HepG2 (cell line): ENCODE results near the gene WDR54. TPM values are rescaled to one million over a fixed set of nuclear protein-coding genes. Genes with fewer than 3 reads are reported as not detected.

Source experiments
- GMEB2 ChIP-seq: IDR thresholded peaks from 2 replicates; pipeline ENCODE4 v1.6.1; 2016; ENCODE audit warnings: missing biosample characterization, missing genetic modification reagents, low read depth
- HCFC1 ChIP-seq: fragments of 150-350 bp; IDR thresholded peaks from 2 replicates; pipeline ENCODE4 v1.6.1; 2014; ENCODE audit warnings: low read depth, low read length
- IKZF1 ChIP-seq: fragments of 450-650 bp; IDR thresholded peaks from 2 replicates; pipeline ENCODE4 v1.7.1; 2016
- MED8 ChIP-seq: sonication (generic); formaldehyde crosslinking; IDR thresholded peaks from 2 replicates; pipeline ENCODE4 v1.8.1; 2023; ENCODE audit warnings: mild to moderate bottlenecking, missing genetic modification reagents; ENCODE audit not compliant: insufficient replicate concordance
- POLR2AphosphoS5 ChIP-seq: IDR thresholded peaks from 2 replicates; pipeline ENCODE4 v1.6.1; 2012; ENCODE audit warnings: low read depth, low read length
- TBP ChIP-seq: sonication (generic); formaldehyde crosslinking; IDR thresholded peaks from 2 replicates; pipeline ENCODE4 v1.5.0; 2020; ENCODE audit warnings: missing genetic modification reagents
- TFDP2 ChIP-seq: sonication (generic); formaldehyde crosslinking; IDR thresholded peaks from 2 replicates; pipeline ENCODE4 v1.4.0; 2020; ENCODE audit warnings: missing genetic modification reagents
- ZFP91 ChIP-seq: sonication (generic); formaldehyde crosslinking; IDR thresholded peaks from 2 replicates; pipeline ENCODE4 v1.9.0; 2022; ENCODE audit warnings: missing genetic modification reagents, mild to moderate bottlenecking, borderline replicate concordance
- ZNF24 ChIP-seq: fragments of 450-650 bp; IDR thresholded peaks from 2 replicates; pipeline ENCODE4 v1.6.1; 2017; ENCODE audit warnings: antibody characterized with exemption, mild to moderate bottlenecking
- ZNF646 ChIP-seq: sonication (generic); formaldehyde crosslinking; IDR thresholded peaks from 2 replicates; pipeline ENCODE4 v1.9.0; 2021; ENCODE audit warnings: mild to moderate bottlenecking, missing genetic modification reagents
- ZNF891 ChIP-seq: sonication (generic); formaldehyde crosslinking; IDR thresholded peaks from 2 replicates; pipeline ENCODE4 v1.5.0; 2020; ENCODE audit warnings: mild to moderate bottlenecking, missing genetic modification reagents
- ZSCAN12 ChIP-seq: sonication (generic); formaldehyde crosslinking; IDR thresholded peaks from 2 replicates; pipeline ENCODE4 v1.9.0; 2021; ENCODE audit warnings: mild to moderate bottlenecking, missing genetic modification reagents
- polyA plus RNA-seq, 8 experiments: library from polyadenylated mRNA; depleted of rRNA in 3 of 8; stranded (reverse) in 7 of 8; unstranded in 1 of 8; fragments of >200 nt; fragmentation: Illumina TruSeq in 4 of 8; extraction: Trizol in 4 of 8; gene quantifications; 2 replicates each; pipeline versions ENCODE4 v1.2.1 to v1.2.3, GENCODE V29; 2011 to 2016; ENCODE audit warnings: low read depth in 4 of 8, missing spikeins in 1 of 8, mixed read lengths in 1 of 8; ENCODE audit not compliant: insufficient read depth in 1 of 8
- total RNA-seq, 5 experiments: library from RNA; depleted of rRNA; stranded (reverse); fragments of >200 nt; fragmentation: Illumina TruSeq; extraction: Trizol; gene quantifications; 2 replicates each; pipeline ENCODE4 v1.2.3, GENCODE V29; 2016; ENCODE audit warnings: low read depth in 1 of 5
- TF ChIP-seq, protein P1 (sequence below): fragments of 450-650 bp; IDR thresholded peaks from 2 replicates; pipeline ENCODE4 v1.6.1; 2017; ENCODE audit warnings: mild to moderate bottlenecking

WDR54 gene
- total and polyA plus RNA-seq, 2 of the 13 experiments (the other 11 are each of a cell fraction or from before 2014, with no cell fraction given): 2.0 to 17.3 TPM

- peak; percentile 53; the same call in 1 of the 2 replicates for TF ChIP-seq ZFP91 (CRISPR knock-in tag)
- TF ChIP-seq ZNF24: no peak
- TF ChIP-seq ZNF646 (CRISPR knock-in tag): peak; percentile 46; the same call in 1 of the 2 replicates
- no peak for TF ChIP-seq HCFC1
- TF ChIP-seq POLR2AphosphoS5: peak; percentile 74; the same call in 1 of the 2 replicates
- no peak for TF ChIP-seq ZSCAN12 (CRISPR knock-in tag)
- TF ChIP-seq, protein P1, sequence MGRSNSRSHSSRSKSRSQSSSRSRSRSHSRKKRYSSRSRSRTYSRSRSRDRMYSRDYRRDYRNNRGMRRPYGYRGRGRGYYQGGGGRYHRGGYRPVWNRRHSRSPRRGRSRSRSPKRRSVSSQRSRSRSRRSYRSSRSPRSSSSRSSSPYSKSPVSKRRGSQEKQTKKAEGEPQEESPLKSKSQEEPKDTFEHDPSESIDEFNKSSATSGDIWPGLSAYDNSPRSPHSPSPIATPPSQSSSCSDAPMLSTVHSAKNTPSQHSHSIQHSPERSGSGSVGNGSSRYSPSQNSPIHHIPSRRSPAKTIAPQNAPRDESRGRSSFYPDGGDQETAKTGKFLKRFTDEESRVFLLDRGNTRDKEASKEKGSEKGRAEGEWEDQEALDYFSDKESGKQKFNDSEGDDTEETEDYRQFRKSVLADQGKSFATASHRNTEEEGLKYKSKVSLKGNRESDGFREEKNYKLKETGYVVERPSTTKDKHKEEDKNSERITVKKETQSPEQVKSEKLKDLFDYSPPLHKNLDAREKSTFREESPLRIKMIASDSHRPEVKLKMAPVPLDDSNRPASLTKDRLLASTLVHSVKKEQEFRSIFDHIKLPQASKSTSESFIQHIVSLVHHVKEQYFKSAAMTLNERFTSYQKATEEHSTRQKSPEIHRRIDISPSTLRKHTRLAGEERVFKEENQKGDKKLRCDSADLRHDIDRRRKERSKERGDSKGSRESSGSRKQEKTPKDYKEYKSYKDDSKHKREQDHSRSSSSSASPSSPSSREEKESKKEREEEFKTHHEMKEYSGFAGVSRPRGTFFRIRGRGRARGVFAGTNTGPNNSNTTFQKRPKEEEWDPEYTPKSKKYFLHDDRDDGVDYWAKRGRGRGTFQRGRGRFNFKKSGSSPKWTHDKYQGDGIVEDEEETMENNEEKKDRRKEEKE: no peak
- TF ChIP-seq MED8 (CRISPR knock-in tag): no peak
- TF ChIP-seq TFDP2 (CRISPR knock-in tag): no peak
- TF ChIP-seq ZNF891 (CRISPR knock-in tag): no peak; the same call in 1 of the 2 replicates
- TF ChIP-seq GMEB2 (CRISPR knock-in tag): no peak
- no peak for TF ChIP-seq IKZF1
- TF ChIP-seq TBP (CRISPR knock-in tag): no peak
Observed at GRCh38 chr2:74424139-74424992, 2.8 kb downstream of the WDR54 start (continued).
